Measurements from ENCODE around the gene TSPYL1. TPM values are rescaled to one million over a fixed set of nuclear protein-coding genes. Genes with fewer than 3 reads are reported as not detected.
"Not testable (repeated sequence)": the region's sequence is repeated elsewhere in the genome, so short reads cannot be mapped to it uniquely, and the experiment has no call there.

Gene TSPYL1
- total RNA-seq, 6 experiments from 2014 or later: 29.1 to 70.4 (median 50.9) TPM

GRCh38 chr6:116326996-116327395 lies 47.3 kb upstream of the TSPYL1 start:
- Histone ChIP-seq H3K9me3 (no peaks in the 10 kb centered on the region), H3K4me3 (no peak overlapping the region), H3K27ac (no peak overlapping the region), H3K27me3 (no peaks in the 10 kb centered on the region), H3K36me3 (no peaks in the 10 kb centered on the region), H3K4me1 (no peaks in the 10 kb centered on the region)
- 79% methylated on average over 4 of the region's 4 CpGs for WGBS (ENCODE audit: insufficient coverage, low coverage, low lambda C conversion rate, missing lambda C conversion rate)
- ATAC-seq (no peak), DNase-seq (no peak)
- TF ChIP-seq CTCF (IDR thresholded peaks at IDR 0.05): no peak
- TF ChIP-seq POLR2A (IDR thresholded peaks at IDR 0.05): no peak
- intact Hi-C loops (cut with DNase I): no loop called here

- ATAC-seq: no peak
- Histone ChIP-seq H3K27ac (no peak overlapping the region), H3K4me1 (no peaks in the 10 kb centered on the region), H3K4me3 (no peak overlapping the region), H3K36me3 (no peaks in the 10 kb centered on the region), H3K27me3 (no peaks in the 10 kb centered on the region), H3K9me3 (no peaks in the 10 kb centered on the region)
- no peak for DNase-seq
- intact Hi-C loops (cut with DNase I): no loop called here
- 74% methylated on average over 7 of the region's 7 CpGs for WGBS (ENCODE audit: insufficient coverage, low coverage, low lambda C conversion rate, missing lambda C conversion rate)
- TF ChIP-seq POLR2A (IDR thresholded peaks at IDR 0.05): no peak
- no peak for TF ChIP-seq CTCF (IDR thresholded peaks at IDR 0.05)
These were observed 46.5 kb upstream of the TSPYL1 start for GRCh38 chr6:116326181-116326671.

DNA sequence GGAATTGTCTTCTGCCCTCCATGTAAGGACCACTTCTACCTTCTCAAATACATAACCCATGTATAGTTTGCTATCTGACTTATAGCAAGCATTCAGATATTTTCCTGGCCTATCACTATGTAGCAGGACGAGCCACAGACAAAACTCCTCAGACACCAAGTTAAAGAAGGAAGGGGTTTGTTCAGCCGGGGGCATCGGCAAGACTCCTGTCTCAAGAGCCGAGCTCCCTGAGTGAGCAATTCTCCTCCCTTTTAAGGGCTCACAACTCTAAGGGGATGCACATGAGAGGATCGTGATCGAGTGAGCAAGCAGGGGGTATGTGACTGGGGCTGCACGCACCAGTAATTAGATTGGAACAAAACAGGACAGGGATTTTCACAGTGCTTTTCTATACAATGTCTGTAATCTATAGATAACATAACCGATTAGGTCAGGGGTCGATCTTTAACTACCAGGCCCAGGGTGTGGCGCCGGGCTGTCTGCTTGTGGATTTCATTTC lies 46.0 kb upstream of the TSPYL1 start:
- intact Hi-C loops (cut with DNase I); H3K27ac ChIP-seq; DNase-seq; H3K36me3 ChIP-seq; H3K9me3 ChIP-seq; H3K4me1 ChIP-seq; ATAC-seq; H3K4me3 ChIP-seq; H3K27me3 ChIP-seq: not testable (repeated sequence)
- 96% methylated on average over 4 of the region's 11 CpGs for WGBS (ENCODE audit: insufficient coverage, low coverage, low lambda C conversion rate, missing lambda C conversion rate)

GRCh38 chr6:116323863-116324262 lies 44.1 kb upstream of the TSPYL1 start:
- ATAC-seq (no peak), DNase-seq (no peak)
- no peaks in the 10 kb centered on the region for H3K9me3 ChIP-seq
- no peak overlapping the region for H3K4me3 ChIP-seq
- no peaks in the 10 kb centered on the region for H3K36me3 ChIP-seq
- no peak overlapping the region for H3K27ac ChIP-seq
- TF ChIP-seq CTCF (IDR thresholded peaks at IDR 0.05): no peak
- TF ChIP-seq POLR2A (IDR thresholded peaks at IDR 0.05): no peak
- no peaks in the 10 kb centered on the region for H3K27me3 ChIP-seq
- intact Hi-C loops (cut with DNase I): no loop called here
- WGBS (ENCODE audit: insufficient coverage, low coverage, low lambda C conversion rate, missing lambda C conversion rate): 85% methylated on average over 1 of the region's 1 CpG
- H3K4me1 ChIP-seq: no peaks in the 10 kb centered on the region

DNA sequence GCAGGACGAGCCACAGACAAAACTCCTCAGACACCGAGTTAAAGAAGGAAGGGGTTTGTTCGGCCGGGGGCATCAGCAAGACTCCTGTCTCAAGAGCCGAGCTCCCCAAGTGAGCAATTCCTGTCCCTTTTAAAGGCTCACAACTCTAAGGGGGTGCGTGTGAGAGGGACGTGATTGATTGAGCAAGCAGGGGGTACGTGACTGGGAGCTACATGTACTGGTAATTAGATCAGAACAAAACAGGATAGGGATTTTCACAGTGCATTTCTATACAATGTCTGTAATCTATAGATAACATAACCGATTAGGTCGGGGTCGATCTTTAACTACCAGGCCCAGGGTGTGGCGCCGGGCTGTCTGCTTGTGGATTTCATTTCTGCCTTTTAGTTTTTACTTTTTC lies 42.2 kb upstream of the TSPYL1 start:
- H3K4me1 ChIP-seq; DNase-seq; H3K4me3 ChIP-seq; H3K27me3 ChIP-seq; H3K27ac ChIP-seq; H3K9me3 ChIP-seq; H3K36me3 ChIP-seq; intact Hi-C loops (cut with DNase I); ATAC-seq: not testable (repeated sequence)
- 88% methylated on average over 13 of the region's 13 CpGs for WGBS (ENCODE audit: insufficient coverage, low coverage, low lambda C conversion rate, missing lambda C conversion rate)

All from right lobe of liver (tissue), 6 donors.